HEK293 (cell line): Measurements from ENCODE around the gene FSTL4.

ENCODE experiments used
- CTCF ChIA-PET: fragments of 350-600 bp; formaldehyde crosslinking; extraction: SDS; loops from one replicate; lab custom pipeline; 2021; ENCODE audit warnings: antibody characterized with exemption; lab: Yijun Ruan, JAX
- POLR2A ChIA-PET: fragments of 300-600 bp; formaldehyde crosslinking; extraction: SDS; loops from one replicate; lab custom pipeline; 2020; ENCODE audit warnings: antibody characterized with exemption, inconsistent platforms; lab: Yijun Ruan, JAX
- H3K27ac ChIP-seq: fragments of 200-500 bp; sonication (Bioruptor generic); 2 replicates; pipeline ENCODE4 v1.5.1; 2014; ENCODE audit warnings: low read depth, low read length, control low read depth, inconsistent platforms; ENCODE audit errors: extremely low read depth
- H3K36me3 ChIP-seq, 2 experiments: fragments of 200-500 bp in 1 of 2; sonication (Bioruptor generic) in 1 of 2; 1 replicate in 1 of 2; 2 replicates in 1 of 2; pipeline ENCODE4 v1.5.1; 2014 to 2017; ENCODE audit warnings: inconsistent platforms in 2 of 2, low read length in 2 of 2; ENCODE audit not compliant: control insufficient read depth in 2 of 2, insufficient read depth in 1 of 2
- H3K4me1 ChIP-seq: fragments of 200-500 bp; sonication (Bioruptor generic); 2 replicates; pipeline ENCODE4 v1.5.1; 2014; ENCODE audit warnings: mild to moderate bottlenecking, low read length, inconsistent platforms; ENCODE audit not compliant: control insufficient read depth, insufficient read depth
- H3K4me3 ChIP-seq: 2 replicates; pipeline ENCODE4 v1.5.1; 2011; ENCODE audit warnings: low read depth, mild to moderate bottlenecking, control low read depth, low read length, moderate library complexity
- H3K9me3 ChIP-seq: fragments of 200-500 bp; sonication (Bioruptor generic); 2 replicates; pipeline ENCODE4 v1.5.1; 2014; ENCODE audit warnings: low read depth, low read length, inconsistent platforms; ENCODE audit not compliant: control insufficient read depth, insufficient read depth
- EGR2 ChIP-seq: fragments of 450-650 bp; formaldehyde crosslinking; IDR thresholded peaks from 2 replicates; pipeline ENCODE4 v1.5.1; 2016; ENCODE audit warnings: low read depth, missing biosample characterization, missing genetic modification characterization
- GLIS1 ChIP-seq: fragments of 450-650 bp; formaldehyde crosslinking; IDR thresholded peaks from 2 replicates; pipeline ENCODE4 v1.5.1; 2016; ENCODE audit warnings: missing biosample characterization, missing genetic modification characterization
- PRDM10 ChIP-seq: fragments of 450-650 bp; formaldehyde crosslinking; IDR thresholded peaks from 2 replicates; pipeline ENCODE4 v1.5.1; 2016; ENCODE audit warnings: missing biosample characterization, missing genetic modification characterization
- ZBTB7A ChIP-seq: fragments of 450-650 bp; formaldehyde crosslinking; IDR thresholded peaks from 2 replicates; pipeline ENCODE4 v1.5.1; 2016; ENCODE audit warnings: low read depth, missing biosample characterization, missing genetic modification characterization
- ZFHX2 ChIP-seq: fragments of 450-650 bp; formaldehyde crosslinking; conservative IDR thresholded peaks from 2 replicates; pipeline ENCODE4 v1.5.1; 2016; ENCODE audit warnings: missing biosample characterization, missing genetic modification characterization
- ZIC2 ChIP-seq: fragments of 450-650 bp; formaldehyde crosslinking; IDR thresholded peaks from 2 replicates; pipeline ENCODE4 v1.5.1; 2016; ENCODE audit warnings: missing biosample characterization, missing genetic modification characterization
- ZNF561 ChIP-seq: fragments of 450-650 bp; IDR thresholded peaks from 2 replicates; pipeline ENCODE4 v1.5.1; 2018; ENCODE audit warnings: missing biosample characterization, missing genetic modification characterization, borderline replicate concordance
- ZNF580 ChIP-seq: fragments of 450-650 bp; formaldehyde crosslinking; IDR thresholded peaks from 2 replicates; pipeline ENCODE4 v1.5.1; 2016; ENCODE audit warnings: missing biosample characterization, missing genetic modification characterization
- ZNF707 ChIP-seq: fragments of 450-650 bp; formaldehyde crosslinking; IDR thresholded peaks from 2 replicates; pipeline ENCODE4 v1.5.1; 2016; ENCODE audit warnings: missing biosample characterization, missing genetic modification characterization
- TF ChIP-seq, protein P1 (sequence below): fragments of 450-650 bp; formaldehyde crosslinking; IDR thresholded peaks from 2 replicates; pipeline ENCODE4 v1.5.1; 2017; ENCODE audit warnings: missing biosample characterization, missing genetic modification characterization
- TF ChIP-seq, protein P2 (sequence below): fragments of 450-650 bp; formaldehyde crosslinking; IDR thresholded peaks from 2 replicates; pipeline ENCODE4 v1.5.1; 2016; ENCODE audit warnings: missing biosample characterization, missing genetic modification characterization, borderline replicate concordance
- TF ChIP-seq, protein P3 (sequence below): fragments of 450-650 bp; formaldehyde crosslinking; IDR thresholded peaks from 2 replicates; pipeline ENCODE4 v1.5.1; 2016; ENCODE audit warnings: missing biosample characterization, missing genetic modification characterization

Gene FSTL4

GRCh38 chr5:133163839-133164238 lies 448.5 kb downstream of the FSTL4 start:
- no peaks in the 10 kb centered on the region for H3K4me1 ChIP-seq
- no peaks in the 10 kb centered on the region for H3K36me3 ChIP-seq
- TF ChIP-seq, protein P1, sequence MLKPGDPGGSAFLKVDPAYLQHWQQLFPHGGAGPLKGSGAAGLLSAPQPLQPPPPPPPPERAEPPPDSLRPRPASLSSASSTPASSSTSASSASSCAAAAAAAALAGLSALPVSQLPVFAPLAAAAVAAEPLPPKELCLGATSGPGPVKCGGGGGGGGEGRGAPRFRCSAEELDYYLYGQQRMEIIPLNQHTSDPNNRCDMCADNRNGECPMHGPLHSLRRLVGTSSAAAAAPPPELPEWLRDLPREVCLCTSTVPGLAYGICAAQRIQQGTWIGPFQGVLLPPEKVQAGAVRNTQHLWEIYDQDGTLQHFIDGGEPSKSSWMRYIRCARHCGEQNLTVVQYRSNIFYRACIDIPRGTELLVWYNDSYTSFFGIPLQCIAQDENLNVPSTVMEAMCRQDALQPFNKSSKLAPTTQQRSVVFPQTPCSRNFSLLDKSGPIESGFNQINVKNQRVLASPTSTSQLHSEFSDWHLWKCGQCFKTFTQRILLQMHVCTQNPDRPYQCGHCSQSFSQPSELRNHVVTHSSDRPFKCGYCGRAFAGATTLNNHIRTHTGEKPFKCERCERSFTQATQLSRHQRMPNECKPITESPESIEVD (tag by site-specific recombination) = no peak
- ChIA-PET POLR2A (interaction anchor here (0.6 kb wide), 1 partner anchor 39 kb away, joined by 7 read pairs; no protein-coding TSS in a partner anchor), CTCF (no interaction called here)
- no peak overlapping the region for H3K27ac ChIP-seq
- H3K4me3 ChIP-seq = no peak overlapping the region
- H3K9me3 ChIP-seq = no peaks in the 10 kb centered on the region

DNA sequence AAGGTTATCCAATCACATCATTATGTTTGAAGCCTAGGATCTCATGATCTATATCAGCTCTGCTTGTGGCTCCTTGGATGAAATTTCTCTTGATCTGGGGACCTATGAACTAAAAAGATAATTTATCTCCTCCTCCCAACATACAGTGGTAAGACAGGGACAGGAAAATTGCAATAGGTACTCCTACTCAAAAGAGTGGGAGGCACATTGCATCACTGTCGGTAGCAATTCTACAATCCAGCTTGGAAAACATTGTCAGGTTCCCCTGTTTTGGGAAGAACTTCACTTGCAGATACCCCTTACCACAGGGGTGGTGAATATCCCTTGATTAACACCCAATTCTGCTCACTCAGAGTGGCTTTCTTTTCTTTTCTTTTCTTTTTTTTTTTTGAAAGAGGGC lies 452.8 kb downstream of the FSTL4 start:
- H3K27ac ChIP-seq = no peak overlapping the region
- H3K4me3 ChIP-seq = no peak overlapping the region
- ChIA-PET POLR2A (no interaction called here), CTCF (interaction anchor here (1.6 kb wide), 1 partner anchor 48 kb away, joined by 4 read pairs; no protein-coding TSS in a partner anchor)
- no peaks in the 10 kb centered on the region for H3K36me3 ChIP-seq
- no peaks in the 10 kb centered on the region for H3K9me3 ChIP-seq
- no peaks in the 10 kb centered on the region for H3K4me1 ChIP-seq
- TF ChIP-seq EGR2 (peak; percentile 22; the same call in 1 of the 2 replicates), ZBTB7A (tag by site-specific recombination) (no peak), ZFHX2 (tag by site-specific recombination) (peak; percentile 56)

DNA sequence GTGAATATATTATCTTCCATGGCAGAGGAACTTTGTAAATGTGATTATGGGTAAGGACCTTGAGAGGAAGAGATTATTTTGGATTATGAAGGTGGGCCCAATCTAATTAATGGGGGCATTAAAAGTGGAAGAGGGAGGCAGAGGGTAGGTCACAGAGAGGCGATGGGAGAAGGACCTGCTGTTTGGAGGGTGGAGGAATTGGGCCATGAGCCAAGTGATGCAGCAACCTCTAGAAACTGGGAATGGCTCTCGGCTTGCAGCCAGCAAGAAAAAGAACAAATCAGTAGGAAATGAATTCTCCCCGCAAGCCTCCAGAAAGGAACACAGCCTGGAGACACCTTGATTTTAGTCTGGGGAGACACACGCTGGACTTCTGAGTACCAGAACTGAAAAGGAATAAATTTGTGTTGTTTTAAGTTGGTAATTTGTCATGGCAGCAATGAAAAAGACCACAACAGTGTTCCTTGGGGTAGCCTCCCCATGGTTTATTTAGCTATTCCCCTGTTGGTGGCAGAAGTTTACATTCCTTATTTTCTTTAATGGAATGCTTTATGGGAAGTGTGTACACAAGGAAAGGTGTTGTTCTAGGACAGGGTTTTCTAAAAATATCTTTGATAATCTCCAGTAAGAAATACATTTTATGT lies 456.9 kb downstream of the FSTL4 start:
- no peaks in the 10 kb centered on the region for H3K36me3 ChIP-seq
- no peak overlapping the region for H3K4me3 ChIP-seq
- ChIA-PET CTCF (no interaction called here), POLR2A (no interaction called here)
- no peaks in the 10 kb centered on the region for H3K4me1 ChIP-seq
- no peak overlapping the region for H3K27ac ChIP-seq
- H3K9me3 ChIP-seq = no peaks in the 10 kb centered on the region
- TF ChIP-seq, protein P2, sequence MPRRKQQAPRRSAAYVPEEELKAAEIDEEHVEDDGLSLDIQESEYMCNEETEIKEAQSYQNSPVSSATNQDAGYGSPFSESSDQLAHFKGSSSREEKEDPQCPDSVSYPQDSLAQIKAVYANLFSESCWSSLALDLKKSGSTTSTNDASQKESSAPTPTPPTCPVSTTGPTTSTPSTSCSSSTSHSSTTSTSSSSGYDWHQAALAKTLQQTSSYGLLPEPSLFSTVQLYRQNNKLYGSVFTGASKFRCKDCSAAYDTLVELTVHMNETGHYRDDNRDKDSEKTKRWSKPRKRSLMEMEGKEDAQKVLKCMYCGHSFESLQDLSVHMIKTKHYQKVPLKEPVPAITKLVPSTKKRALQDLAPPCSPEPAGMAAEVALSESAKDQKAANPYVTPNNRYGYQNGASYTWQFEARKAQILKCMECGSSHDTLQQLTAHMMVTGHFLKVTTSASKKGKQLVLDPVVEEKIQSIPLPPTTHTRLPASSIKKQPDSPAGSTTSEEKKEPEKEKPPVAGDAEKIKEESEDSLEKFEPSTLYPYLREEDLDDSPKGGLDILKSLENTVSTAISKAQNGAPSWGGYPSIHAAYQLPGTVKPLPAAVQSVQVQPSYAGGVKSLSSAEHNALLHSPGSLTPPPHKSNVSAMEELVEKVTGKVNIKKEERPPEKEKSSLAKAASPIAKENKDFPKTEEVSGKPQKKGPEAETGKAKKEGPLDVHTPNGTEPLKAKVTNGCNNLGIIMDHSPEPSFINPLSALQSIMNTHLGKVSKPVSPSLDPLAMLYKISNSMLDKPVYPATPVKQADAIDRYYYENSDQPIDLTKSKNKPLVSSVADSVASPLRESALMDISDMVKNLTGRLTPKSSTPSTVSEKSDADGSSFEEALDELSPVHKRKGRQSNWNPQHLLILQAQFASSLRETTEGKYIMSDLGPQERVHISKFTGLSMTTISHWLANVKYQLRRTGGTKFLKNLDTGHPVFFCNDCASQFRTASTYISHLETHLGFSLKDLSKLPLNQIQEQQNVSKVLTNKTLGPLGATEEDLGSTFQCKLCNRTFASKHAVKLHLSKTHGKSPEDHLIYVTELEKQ (tag by site-specific recombination) = no peak
- TF ChIP-seq PRDM10 (tag by site-specific recombination) (0 out of 2 replicates have a peak, but pooled peaks have one; percentile 23), ZNF580 (tag by site-specific recombination) (no peak), ZIC2 (peak; percentile 74), ZNF561 (tag by site-specific recombination) (no peak), GLIS1 (0 out of 2 replicates have a peak, but pooled peaks have one; percentile 13), ZNF707 (tag by site-specific recombination) (no peak)
- TF ChIP-seq, protein P3, sequence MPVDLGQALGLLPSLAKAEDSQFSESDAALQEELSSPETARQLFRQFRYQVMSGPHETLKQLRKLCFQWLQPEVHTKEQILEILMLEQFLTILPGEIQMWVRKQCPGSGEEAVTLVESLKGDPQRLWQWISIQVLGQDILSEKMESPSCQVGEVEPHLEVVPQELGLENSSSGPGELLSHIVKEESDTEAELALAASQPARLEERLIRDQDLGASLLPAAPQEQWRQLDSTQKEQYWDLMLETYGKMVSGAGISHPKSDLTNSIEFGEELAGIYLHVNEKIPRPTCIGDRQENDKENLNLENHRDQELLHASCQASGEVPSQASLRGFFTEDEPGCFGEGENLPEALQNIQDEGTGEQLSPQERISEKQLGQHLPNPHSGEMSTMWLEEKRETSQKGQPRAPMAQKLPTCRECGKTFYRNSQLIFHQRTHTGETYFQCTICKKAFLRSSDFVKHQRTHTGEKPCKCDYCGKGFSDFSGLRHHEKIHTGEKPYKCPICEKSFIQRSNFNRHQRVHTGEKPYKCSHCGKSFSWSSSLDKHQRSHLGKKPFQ = no peak
